ENCODE data around the gene SEPTIN5. TPM values are rescaled to one million over a fixed set of nuclear protein-coding genes. Genes with fewer than 3 reads are reported as not detected.
A peak's percentile ranks its signal among the peaks of the same experiment; 100 is the strongest.

The SEPTIN5 gene
- total and polyA plus RNA-seq, 9 of the 15 experiments (the other 6 are each of a cell fraction or from before 2014, with no cell fraction given), result 0.03 to 195 (median 119) TPM

DNA sequence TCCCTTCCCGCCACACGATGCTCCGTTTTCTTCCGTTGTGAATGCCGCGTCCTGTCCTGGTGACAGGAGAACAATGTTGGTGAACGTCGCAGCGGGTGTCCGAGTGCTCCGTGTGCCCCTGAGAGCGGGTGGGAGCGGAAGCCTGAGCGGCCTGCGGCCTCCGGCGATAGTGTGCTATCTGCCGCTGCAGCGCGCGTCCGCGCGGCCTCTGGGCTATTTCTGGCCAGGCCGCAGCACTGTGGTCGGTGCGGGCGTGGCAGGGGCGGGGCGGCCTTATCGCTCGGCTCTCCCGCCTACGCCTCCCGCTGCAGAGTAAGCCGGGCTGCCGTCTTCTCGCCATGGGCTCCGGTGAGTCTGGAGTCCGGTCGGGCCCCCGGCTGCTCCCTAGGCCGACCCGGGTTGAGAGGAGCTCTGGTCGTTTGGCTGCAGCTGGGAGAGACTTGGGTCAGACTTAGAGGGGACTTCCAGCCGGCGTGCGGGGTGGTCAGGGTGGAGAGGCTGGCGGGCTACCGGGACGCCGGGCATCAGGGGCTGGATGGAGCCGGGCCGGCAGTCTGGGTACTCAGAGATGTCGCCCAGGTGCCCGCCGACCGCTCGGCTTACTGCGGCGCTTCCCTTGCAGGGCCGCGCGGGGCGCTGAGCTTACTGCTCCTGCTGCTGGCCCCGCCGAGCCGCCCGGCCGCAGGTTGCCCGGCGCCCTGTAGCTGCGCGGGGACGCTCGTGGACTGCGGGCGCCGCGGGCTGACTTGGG, 9.1 kb downstream of the SEPTIN5 start, which contains the start of gene GP1BB (continued):
- TF ChIP-seq, protein P1, sequence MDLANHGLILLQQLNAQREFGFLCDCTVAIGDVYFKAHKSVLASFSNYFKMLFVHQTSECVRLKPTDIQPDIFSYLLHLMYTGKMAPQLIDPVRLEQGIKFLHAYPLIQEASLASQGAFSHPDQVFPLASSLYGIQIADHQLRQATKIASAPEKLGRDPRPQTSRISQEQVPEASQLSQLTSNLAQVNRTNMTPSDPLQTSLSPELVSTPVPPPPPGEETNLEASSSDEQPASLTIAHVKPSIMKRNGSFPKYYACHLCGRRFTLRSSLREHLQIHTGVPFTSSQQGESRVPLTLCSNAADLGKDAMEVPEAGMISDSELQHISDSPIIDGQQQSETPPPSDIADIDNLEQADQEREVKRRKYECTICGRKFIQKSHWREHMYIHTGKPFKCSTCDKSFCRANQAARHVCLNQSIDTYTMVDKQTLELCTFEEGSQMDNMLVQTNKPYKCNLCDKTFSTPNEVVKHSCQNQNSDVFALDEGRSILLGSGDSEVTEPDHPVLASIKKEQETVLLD (IDR thresholded peaks at IDR 0.05), result peak; percentile 96
- TF ChIP-seq ZNF431 (CRISPR knock-in tag; IDR thresholded peaks at IDR 0.05), result no peak
- 0 out of 2 replicates have a peak, but pooled peaks have one; percentile 84 for TF ChIP-seq DNMT1 (IDR thresholded peaks at IDR 0.05)
- TF ChIP-seq IFI16 (CRISPR knock-in tag; IDR thresholded peaks at IDR 0.05), result no peak
- TF ChIP-seq HMGN3 (IDR thresholded peaks at IDR 0.05; ENCODE audit: borderline replicate concordance, extremely low read depth, insufficient read length, low read depth, low read length), result no peak
- TF ChIP-seq, protein P2, sequence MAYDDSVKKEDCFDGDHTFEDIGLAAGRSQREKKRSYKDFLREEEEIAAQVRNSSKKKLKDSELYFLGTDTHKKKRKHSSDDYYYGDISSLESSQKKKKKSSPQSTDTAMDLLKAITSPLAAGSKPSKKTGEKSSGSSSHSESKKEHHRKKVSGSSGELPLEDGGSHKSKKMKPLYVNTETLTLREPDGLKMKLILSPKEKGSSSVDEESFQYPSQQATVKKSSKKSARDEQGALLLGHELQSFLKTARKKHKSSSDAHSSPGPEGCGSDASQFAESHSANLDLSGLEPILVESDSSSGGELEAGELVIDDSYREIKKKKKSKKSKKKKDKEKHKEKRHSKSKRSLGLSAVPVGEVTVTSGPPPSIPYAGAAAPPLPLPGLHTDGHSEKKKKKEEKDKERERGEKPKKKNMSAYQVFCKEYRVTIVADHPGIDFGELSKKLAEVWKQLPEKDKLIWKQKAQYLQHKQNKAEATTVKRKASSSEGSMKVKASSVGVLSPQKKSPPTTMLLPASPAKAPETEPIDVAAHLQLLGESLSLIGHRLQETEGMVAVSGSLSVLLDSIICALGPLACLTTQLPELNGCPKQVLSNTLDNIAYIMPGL (CRISPR knock-in tag; IDR thresholded peaks at IDR 0.05), result peak; percentile 96
- TF ChIP-seq ZSCAN29 (IDR thresholded peaks at IDR 0.05), result peak; percentile 43
- peak; percentile 100 for TF ChIP-seq EGR1 (conservative IDR thresholded peaks at IDR 0.05)
- no peak for TF ChIP-seq BDP1 (IDR thresholded peaks at IDR 0.05; ENCODE audit: insufficient read depth, insufficient read length)
- TF ChIP-seq SAFB2 (IDR thresholded peaks at IDR 0.05; ENCODE audit: borderline replicate concordance, low read depth, low read length, severe bottlenecking), result no peak
